NCI-H2081 treated with DMSO at 0.1 percent for 48 hours (cell line): ENCODE measurements around the gene PUS1.
"Not testable (repeated sequence)": the region's sequence is repeated elsewhere in the genome, so short reads cannot be mapped to it uniquely, and the experiment has no call there.

ENCODE experiments used
- DNase-seq: peaks from one replicate; lab custom pipeline; 2025; lab: John Stamatoyannopoulos, UW

The PUS1 gene

GRCh38 chr12:131928711-131929580, at the start of gene PUS1:
Gene PUS1, plus strand, starts transcription at chr12:131929276. Its CDS starts 447 bp downstream, at chr12:131929723.
- peak; percentile 52 for DNase-seq

- no peak for DNase-seq
These were observed 46.1 kb upstream of the PUS1 start for GRCh38 chr12:131882804-131883520.

GRCh38 chr12:131883521-131883900, 45.6 kb upstream of the PUS1 start:
- DNase-seq: no peak

- not testable (repeated sequence) for DNase-seq
These were observed 44.0 kb upstream of the PUS1 start for GRCh38 chr12:131885076-131885475.

GRCh38 chr12:131885543-131886057, 43.5 kb upstream of the PUS1 start:
- DNase-seq: no peak

- DNase-seq: not testable (repeated sequence)
These were observed 37.4 kb upstream of the PUS1 start for GRCh38 chr12:131891722-131892121.

- DNase-seq: no peak
These were observed 36.1 kb upstream of the PUS1 start for GRCh38 chr12:131892711-131893604.

- DNase-seq: no peak
These were observed 35.3 kb upstream of the PUS1 start for GRCh38 chr12:131893605-131894312.

GRCh38 chr12:131894313-131894860, 34.7 kb upstream of the PUS1 start, which contains the start of gene ULK1:
Gene ULK1, plus strand, starts transcription at chr12:131894622. Its CDS starts 380 bp downstream, at chr12:131895002.
- DNase-seq: peak; percentile 79

GRCh38 chr12:131894981-131895639, 34.0 kb upstream of the PUS1 start:
- no peak for DNase-seq

GRCh38 chr12:131895640-131896079, 33.4 kb upstream of the PUS1 start:
- DNase-seq: no peak

- DNase-seq: no peak
These were observed 32.8 kb upstream of the PUS1 start for GRCh38 chr12:131896080-131896810.

- no peak for DNase-seq
These were observed 32.2 kb upstream of the PUS1 start for GRCh38 chr12:131896811-131897270.

- DNase-seq: no peak
These were observed 31.8 kb upstream of the PUS1 start for GRCh38 chr12:131897276-131897675.

GRCh38 chr12:131897875-131898274, 31.2 kb upstream of the PUS1 start:
- DNase-seq: no peak

GRCh38 chr12:131900397-131900796, 28.7 kb upstream of the PUS1 start:
- DNase-seq: no peak

- no peak for DNase-seq
These were observed 27.4 kb upstream of the PUS1 start for GRCh38 chr12:131901431-131902331.
